DMS79 treated with DMSO at 0.1 percent for 48 hours (cell line): Measurements from ENCODE around the gene ARHGAP30.

ENCODE experiments used
- DNase-seq: peaks from one replicate; lab custom pipeline; 2025; lab: John Stamatoyannopoulos, UW

ARHGAP30 gene

GRCh38 chr1:161009602-161010211, 60.0 kb downstream of the ARHGAP30 start:
- DNase-seq = no peak

DNA sequence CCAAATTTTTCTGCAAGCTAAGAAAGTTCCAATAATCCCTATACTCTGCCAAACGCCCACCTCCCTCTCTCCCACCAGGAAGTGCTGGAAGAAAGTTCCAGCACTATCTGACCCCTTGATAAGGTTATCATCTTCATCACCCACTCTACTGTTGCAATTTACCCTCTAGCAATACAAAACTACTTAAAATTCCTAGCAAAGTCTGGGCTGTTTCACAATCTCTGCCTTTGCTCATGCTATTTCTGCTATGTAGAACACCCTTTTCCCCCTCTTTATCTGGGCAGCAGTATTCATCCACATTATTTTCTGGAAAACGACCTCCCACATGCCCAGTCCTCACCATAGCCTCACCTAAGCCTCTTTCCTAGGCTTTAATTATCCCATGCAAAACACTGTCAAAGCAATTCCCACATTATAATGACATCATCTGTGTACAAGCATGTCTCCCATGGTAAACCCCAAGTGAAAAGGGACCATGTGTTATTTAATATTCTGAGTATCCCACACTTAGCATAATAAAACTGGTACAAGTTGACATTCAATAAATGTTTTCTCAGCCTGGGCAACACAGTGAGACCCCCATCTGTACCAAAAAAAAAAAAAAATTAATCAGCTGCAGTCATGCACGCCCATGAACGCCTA, 60.7 kb downstream of the ARHGAP30 start:
- no peak for DNase-seq

DNA sequence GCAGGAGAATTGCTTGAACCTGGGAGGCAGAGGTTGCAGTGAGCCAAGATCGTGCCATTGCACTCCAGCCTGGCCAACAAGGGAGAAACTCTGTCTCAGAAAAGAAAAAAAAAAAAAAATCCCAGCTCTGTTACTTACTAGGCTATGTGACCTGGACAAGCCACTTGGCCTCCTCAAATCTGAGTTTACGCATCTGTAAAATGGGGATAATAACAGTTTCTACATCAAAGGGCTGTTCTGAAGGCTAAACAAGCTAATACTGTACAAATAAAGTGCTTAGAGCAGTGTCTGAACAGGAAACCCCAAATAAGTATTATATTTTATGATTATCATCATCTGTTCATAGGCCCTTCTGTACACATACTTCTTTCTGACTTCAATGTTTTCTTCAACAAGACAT, 62.3 kb downstream of the ARHGAP30 start:
- no peak for DNase-seq

DNA sequence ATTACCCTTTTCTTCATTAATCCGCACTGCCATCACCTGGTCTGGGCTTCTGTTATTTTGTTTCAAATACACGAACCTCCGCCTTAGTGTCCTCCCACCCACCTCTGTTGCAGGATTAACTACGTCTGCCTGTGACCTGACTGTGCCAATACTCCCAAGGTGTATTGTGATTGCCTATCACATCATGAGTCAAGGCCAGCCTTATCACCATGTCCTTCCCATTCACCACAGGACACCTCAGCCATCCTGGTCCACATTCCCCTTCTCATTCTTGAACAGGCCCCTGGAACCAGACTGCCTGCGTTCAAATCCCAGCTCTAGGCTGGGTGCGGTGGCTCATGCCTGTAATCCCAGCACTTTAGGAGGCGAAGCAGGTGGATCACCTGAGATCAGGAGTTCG, 63.1 kb downstream of the ARHGAP30 start:
- no peak for DNase-seq

GRCh38 chr1:161001525-161001924, 68.2 kb downstream of the ARHGAP30 start:
- peak; percentile 31 for DNase-seq

- no peak for DNase-seq
Measured at GRCh38 chr1:161000736-161001480, 68.8 kb downstream of the ARHGAP30 start.

GRCh38 chr1:160999376-160999775, 70.3 kb downstream of the ARHGAP30 start:
- DNase-seq = no peak

- DNase-seq = no peak
Measured at GRCh38 chr1:160997323-160998038, 72.2 kb downstream of the ARHGAP30 start.
